Keratinocyte (primary cell): Measurements from ENCODE around the gene SCARF2. TPM values are rescaled to one million over a fixed set of nuclear protein-coding genes. Genes with fewer than 3 reads are reported as not detected.

Experiments
- DNase-seq: peaks from one replicate; pipeline ENCODE4 v3.0.0-alpha.2; 2011; ENCODE audit warnings: low read depth, missing footprints, low spot score
- FAIRE-seq: peaks from 2 replicates; lab custom pipeline; 2011; peaks lifted over from hg19 to GRCh38; lab: Jason Lieb, UNC
- H2AFZ ChIP-seq: 2 replicates; pipeline ENCODE4 v1.6.0; 2012; ENCODE audit warnings: low read length, control low read depth, inconsistent platforms; ENCODE audit not compliant: control insufficient read depth
- H3K27ac ChIP-seq: 2 replicates; pipeline ENCODE4 v1.5.1; 2011; ENCODE audit warnings: low read length; ENCODE audit not compliant: control insufficient read depth, insufficient read depth
- H3K27me3 ChIP-seq: 3 replicates; pipeline ENCODE4 v1.6.0; 2011; ENCODE audit warnings: low read length; ENCODE audit not compliant: control insufficient read depth, insufficient read depth; ENCODE audit errors: extremely low read depth
- H3K36me3 ChIP-seq, 2 experiments: 2 replicates in 1 of 2; 3 replicates in 1 of 2; pipeline ENCODE4 v1.5.1; 2011; ENCODE audit warnings: low read length in 2 of 2, mild to moderate bottlenecking in 1 of 2; ENCODE audit not compliant: control insufficient read depth in 2 of 2, insufficient read depth in 2 of 2; ENCODE audit errors: extremely low read depth in 1 of 2
- H3K4me1 ChIP-seq: 3 replicates; pipeline ENCODE4 v1.5.1; 2011; ENCODE audit warnings: low read length; ENCODE audit not compliant: control insufficient read depth, insufficient read depth; ENCODE audit errors: extremely low read depth
- H3K4me2 ChIP-seq: 3 replicates; pipeline ENCODE4 v1.6.0; 2011; ENCODE audit warnings: low read depth, low read length; ENCODE audit not compliant: control insufficient read depth, insufficient read depth; ENCODE audit errors: extremely low read depth
- H3K4me3 ChIP-seq, 3 experiments: fragments of 200-600 bp in 1 of 3; sonication (generic) in 1 of 3; 2 replicates in 2 of 3; 3 replicates in 1 of 3; pipeline ENCODE4 v1.5.1; 2011 to 2016; ENCODE audit warnings: low read length in 3 of 3, mild to moderate bottlenecking in 3 of 3, control low read depth in 2 of 3, inconsistent platforms in 1 of 3, low read depth in 1 of 3, mixed read lengths in 1 of 3, mixed run types in 1 of 3, moderate library complexity in 1 of 3; ENCODE audit not compliant: control insufficient read depth in 2 of 3, insufficient read depth in 2 of 3; ENCODE audit errors: extremely low read depth in 1 of 3
- H3K79me2 ChIP-seq: 2 replicates; pipeline ENCODE4 v1.6.0; 2012; ENCODE audit warnings: low read length; ENCODE audit not compliant: control insufficient read depth, insufficient read depth
- H3K9ac ChIP-seq: 3 replicates; pipeline ENCODE4 v1.6.0; 2011; ENCODE audit warnings: low read length; ENCODE audit not compliant: control insufficient read depth, insufficient read depth; ENCODE audit errors: extremely low read depth
- H3K9me1 ChIP-seq: 3 replicates; pipeline ENCODE4 v1.6.0; 2011; ENCODE audit warnings: low read length; ENCODE audit not compliant: control insufficient read depth, insufficient read depth; ENCODE audit errors: extremely low read depth
- H3K9me3 ChIP-seq: 2 replicates; pipeline ENCODE4 v1.5.1; 2012; ENCODE audit warnings: low read depth, low read length; ENCODE audit not compliant: control insufficient read depth
- H4K20me1 ChIP-seq: 3 replicates; pipeline ENCODE4 v1.6.0; 2011; ENCODE audit warnings: low read length; ENCODE audit not compliant: control insufficient read depth, insufficient read depth; ENCODE audit errors: extremely low read depth
- EZH2 ChIP-seq: IDR thresholded peaks from one replicate; pipeline ENCODE4 v1.6.1; 2012; ENCODE audit warnings: inconsistent platforms, mild to moderate bottlenecking, low read length, moderate library complexity
- dilution Hi-C: fragments of 300-500 bp; cut with MboI; formaldehyde crosslinking; loops from one replicate; pipeline ENCODE4 v1.7.0; 2020; ENCODE audit warnings: low sequenced_read_pairs; ENCODE audit not compliant: extremely low pct_ligation_motif_present
- polyA plus RNA-seq, 5 experiments: library from polyadenylated mRNA; depleted of rRNA in 3 of 5; stranded (reverse) in 3 of 5; stranded (forward) in 1 of 5; unstranded in 1 of 5; fragments of >200 nt; gene quantifications; 1 replicate in 1 of 5; 2 replicates in 3 of 5; 3 replicates in 1 of 5; pipeline versions ENCODE4 v1.2.1 to v1.2.3, GENCODE V29; 2011 to 2012; ENCODE audit warnings: missing spikeins in 2 of 5, low read depth in 1 of 5, low replicate concordance in 1 of 5
- TF ChIP-seq, protein P1 (sequence below), 3 experiments: IDR thresholded peaks in 1 of 3; conservative IDR thresholded peaks in 1 of 3; optimal IDR thresholded peaks in 1 of 3; 2 replicates in 2 of 3; 3 replicates in 1 of 3; pipeline versions ENCODE3 to v1.5.1; 2011; ENCODE audit warnings: low read length in 3 of 3, mild to moderate bottlenecking in 3 of 3, moderate library complexity in 2 of 3, control low read depth in 1 of 3, inconsistent platforms in 1 of 3; ENCODE audit not compliant: insufficient read depth in 2 of 3; ENCODE audit errors: extremely low read depth in 1 of 3

SCARF2 gene
- polyA plus RNA-seq, 1 donor (not counting 4 experiments of a cell fraction or from before 2014, with no cell fraction given) = 0.05 TPM

DNA sequence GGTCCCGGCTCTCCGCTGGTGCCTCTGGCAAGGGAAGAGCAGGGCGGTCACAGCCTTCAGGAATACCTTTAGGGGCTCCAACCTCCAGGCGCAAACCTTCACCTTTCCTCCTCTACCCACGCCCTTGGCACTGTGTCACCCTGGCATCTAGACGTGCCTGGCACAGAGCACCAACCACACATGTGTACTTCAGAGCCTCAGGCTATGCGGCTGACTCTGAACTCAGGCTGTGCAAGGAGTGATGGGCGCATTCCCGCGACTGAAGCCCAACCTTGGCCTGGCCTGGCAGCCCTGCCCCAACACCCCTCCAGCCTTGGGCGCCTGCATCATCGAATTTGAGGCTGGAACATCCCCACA is 11.4 kb downstream of the SCARF2 start:
- H3K4me2 ChIP-seq = peak overlapping the region; percentile 73
- TF ChIP-seq, protein P1, sequence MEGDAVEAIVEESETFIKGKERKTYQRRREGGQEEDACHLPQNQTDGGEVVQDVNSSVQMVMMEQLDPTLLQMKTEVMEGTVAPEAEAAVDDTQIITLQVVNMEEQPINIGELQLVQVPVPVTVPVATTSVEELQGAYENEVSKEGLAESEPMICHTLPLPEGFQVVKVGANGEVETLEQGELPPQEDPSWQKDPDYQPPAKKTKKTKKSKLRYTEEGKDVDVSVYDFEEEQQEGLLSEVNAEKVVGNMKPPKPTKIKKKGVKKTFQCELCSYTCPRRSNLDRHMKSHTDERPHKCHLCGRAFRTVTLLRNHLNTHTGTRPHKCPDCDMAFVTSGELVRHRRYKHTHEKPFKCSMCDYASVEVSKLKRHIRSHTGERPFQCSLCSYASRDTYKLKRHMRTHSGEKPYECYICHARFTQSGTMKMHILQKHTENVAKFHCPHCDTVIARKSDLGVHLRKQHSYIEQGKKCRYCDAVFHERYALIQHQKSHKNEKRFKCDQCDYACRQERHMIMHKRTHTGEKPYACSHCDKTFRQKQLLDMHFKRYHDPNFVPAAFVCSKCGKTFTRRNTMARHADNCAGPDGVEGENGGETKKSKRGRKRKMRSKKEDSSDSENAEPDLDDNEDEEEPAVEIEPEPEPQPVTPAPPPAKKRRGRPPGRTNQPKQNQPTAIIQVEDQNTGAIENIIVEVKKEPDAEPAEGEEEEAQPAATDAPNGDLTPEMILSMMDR (optimal IDR thresholded peaks at IDR 0.05 in 1 of 3, IDR thresholded peaks at IDR 0.05 in 1 of 3, conservative IDR thresholded peaks at IDR 0.05 in 1 of 3; ENCODE audit: extremely low read depth in 1 of 3, insufficient read depth in 2 of 3, low read length in 3 of 3) = no peak
- peak; percentile 48 for TF ChIP-seq EZH2
- no peaks in the 10 kb centered on the region for H3K9me3 ChIP-seq
- FAIRE-seq = no peak
- dilution Hi-C loops = no loop called here
- DNase-seq = peak; percentile 32
- H3K27me3 ChIP-seq = peaks cover 66% of the 10 kb centered on the region
- H2AFZ ChIP-seq = no peak overlapping the region
- no peak overlapping the region for H3K9ac ChIP-seq
- peaks cover 21% of the 10 kb centered on the region for H3K4me1 ChIP-seq
- no peaks in the 10 kb centered on the region for H3K79me2 ChIP-seq
- no peaks in the 10 kb centered on the region for H3K36me3 ChIP-seq
- H3K9me1 ChIP-seq = no peaks in the 10 kb centered on the region
- H3K27ac ChIP-seq = no peak overlapping the region
- peak overlapping the region; percentile 13 to 46 (median 32) for H3K4me3 ChIP-seq
- H4K20me1 ChIP-seq = peaks cover 3% of the 10 kb centered on the region

- TF ChIP-seq EZH2 = no peak
- TF ChIP-seq, protein P1 (optimal IDR thresholded peaks at IDR 0.05 in 1 of 3, IDR thresholded peaks at IDR 0.05 in 1 of 3, conservative IDR thresholded peaks at IDR 0.05 in 1 of 3; ENCODE audit: extremely low read depth in 1 of 3, insufficient read depth in 2 of 3, low read length in 3 of 3) = peak in 1 of 3 experiments; percentile 16
- Histone ChIP-seq H3K27me3 (peaks cover 60% of the 10 kb centered on the region), H3K4me1 (peaks cover 18% of the 10 kb centered on the region), H4K20me1 (peaks cover 3% of the 10 kb centered on the region), H3K9me3 (no peaks in the 10 kb centered on the region), H2AFZ (no peak overlapping the region), H3K9me1 (no peaks in the 10 kb centered on the region), H3K9ac (no peak overlapping the region), H3K4me2 (peak overlapping the region; percentile 73), H3K4me3 (peak overlapping the region; percentile 32 to 57 (median 46)), H3K79me2 (no peaks in the 10 kb centered on the region), H3K36me3 (no peaks in the 10 kb centered on the region), H3K27ac (no peak overlapping the region)
- dilution Hi-C loops = no loop called here
- DNase-seq (no peak), FAIRE-seq (no peak)
Observed at GRCh38 chr22:20425566-20426258, 11.9 kb downstream of the SCARF2 start.
